ENCODE measurements around the gene PAX8. TPM values are rescaled to one million over a fixed set of nuclear protein-coding genes. Genes with fewer than 3 reads are reported as not detected.

Gene PAX8
- total RNA-seq, 4 donors from 2014 or later, result 2.3 to 7.7 (median 5.6) TPM

DNA sequence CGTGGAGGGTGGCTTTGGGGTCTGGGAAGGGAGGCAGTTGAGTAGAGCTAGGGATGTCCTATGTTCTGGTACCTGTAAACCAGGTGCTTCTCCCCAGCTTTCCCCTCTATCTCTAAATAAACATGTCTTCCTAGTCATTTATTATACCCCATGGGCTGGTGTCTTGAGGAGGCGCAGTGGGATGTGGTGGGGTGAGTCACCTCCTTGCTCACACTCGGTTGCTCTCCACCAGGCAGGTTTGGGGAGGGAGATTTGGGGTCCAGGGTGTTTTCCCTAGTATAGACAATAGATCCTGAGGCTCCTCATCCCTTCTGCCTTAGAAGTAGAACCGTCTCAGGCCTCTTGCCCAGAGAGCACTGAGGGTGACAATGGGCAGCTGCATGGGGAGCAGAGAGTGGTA lies 99.8 kb downstream of the PAX8 start:
- Histone ChIP-seq H3K27me3 (no peaks in the 10 kb centered on the region), H3K36me3 (peaks cover 4% of the 10 kb centered on the region), H3K9me3 (no peaks in the 10 kb centered on the region), H3K4me1 (peaks cover 5% of the 10 kb centered on the region), H3K4me3 (no peak overlapping the region), H3K27ac (no peak overlapping the region)
- DNase-seq (ENCODE audit: low spot score in 2 of 2), result peak in 1 of 2 donors; percentile 39
- WGBS, result 88% methylated on average over 4 of the region's 4 CpGs
- TF ChIP-seq, protein P1, sequence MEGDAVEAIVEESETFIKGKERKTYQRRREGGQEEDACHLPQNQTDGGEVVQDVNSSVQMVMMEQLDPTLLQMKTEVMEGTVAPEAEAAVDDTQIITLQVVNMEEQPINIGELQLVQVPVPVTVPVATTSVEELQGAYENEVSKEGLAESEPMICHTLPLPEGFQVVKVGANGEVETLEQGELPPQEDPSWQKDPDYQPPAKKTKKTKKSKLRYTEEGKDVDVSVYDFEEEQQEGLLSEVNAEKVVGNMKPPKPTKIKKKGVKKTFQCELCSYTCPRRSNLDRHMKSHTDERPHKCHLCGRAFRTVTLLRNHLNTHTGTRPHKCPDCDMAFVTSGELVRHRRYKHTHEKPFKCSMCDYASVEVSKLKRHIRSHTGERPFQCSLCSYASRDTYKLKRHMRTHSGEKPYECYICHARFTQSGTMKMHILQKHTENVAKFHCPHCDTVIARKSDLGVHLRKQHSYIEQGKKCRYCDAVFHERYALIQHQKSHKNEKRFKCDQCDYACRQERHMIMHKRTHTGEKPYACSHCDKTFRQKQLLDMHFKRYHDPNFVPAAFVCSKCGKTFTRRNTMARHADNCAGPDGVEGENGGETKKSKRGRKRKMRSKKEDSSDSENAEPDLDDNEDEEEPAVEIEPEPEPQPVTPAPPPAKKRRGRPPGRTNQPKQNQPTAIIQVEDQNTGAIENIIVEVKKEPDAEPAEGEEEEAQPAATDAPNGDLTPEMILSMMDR (IDR thresholded peaks at IDR 0.05), result no peak
- TF ChIP-seq POLR2AphosphoS5 (IDR thresholded peaks at IDR 0.05), result no peak
- TF ChIP-seq POLR2A (IDR thresholded peaks at IDR 0.05), result no peak
- TF ChIP-seq EP300 (IDR thresholded peaks at IDR 0.05), result no peak

DNA sequence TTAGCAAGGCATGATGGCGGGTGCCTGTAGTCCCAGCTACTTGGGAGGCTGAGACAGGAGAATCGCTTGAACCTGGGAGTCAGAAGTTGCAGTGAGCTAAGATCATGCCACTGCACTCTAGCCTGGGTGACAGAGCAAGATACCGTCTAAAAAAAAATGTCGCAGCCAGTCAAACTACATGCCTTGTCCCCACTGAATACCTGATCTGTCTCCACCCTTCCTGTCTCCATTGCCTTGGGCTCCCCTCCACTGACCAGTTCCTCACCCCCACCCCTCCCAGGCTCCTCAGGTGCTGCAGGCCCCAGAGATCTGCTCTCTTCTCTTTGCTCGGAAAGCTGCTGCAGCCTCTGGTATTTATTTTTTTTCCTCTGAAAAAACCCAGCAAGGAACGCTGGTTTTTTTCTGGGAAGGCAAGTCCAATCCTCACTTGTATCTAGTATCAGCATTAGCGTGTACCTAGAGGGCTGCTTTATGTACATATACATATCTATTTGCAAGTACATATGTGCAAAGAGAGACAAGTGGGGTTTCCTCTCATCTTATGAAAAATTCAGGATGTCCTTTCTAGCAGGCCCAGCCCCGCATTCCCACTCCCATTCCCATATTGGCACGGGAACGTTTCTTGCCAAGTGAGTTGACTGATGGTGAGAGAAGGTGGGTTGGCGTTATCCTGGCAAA lies 100.5 kb downstream of the PAX8 start:
- peak in 1 of 2 donors; percentile 48 for DNase-seq (ENCODE audit: low spot score in 2 of 2)
- WGBS, result 88% methylated on average over 11 of the region's 11 CpGs
- H3K36me3 ChIP-seq, result peaks cover 2% of the 10 kb centered on the region
- TF ChIP-seq POLR2A (IDR thresholded peaks at IDR 0.05) (no peak), POLR2AphosphoS5 (IDR thresholded peaks at IDR 0.05) (no peak), EP300 (IDR thresholded peaks at IDR 0.05) (no peak)
- TF ChIP-seq, protein P1 (IDR thresholded peaks at IDR 0.05), result no peak
- no peak overlapping the region for H3K27ac ChIP-seq
- no peaks in the 10 kb centered on the region for H3K27me3 ChIP-seq
- H3K4me3 ChIP-seq, result no peak overlapping the region
- no peaks in the 10 kb centered on the region for H3K9me3 ChIP-seq
- peaks cover 10% of the 10 kb centered on the region for H3K4me1 ChIP-seq

DNA sequence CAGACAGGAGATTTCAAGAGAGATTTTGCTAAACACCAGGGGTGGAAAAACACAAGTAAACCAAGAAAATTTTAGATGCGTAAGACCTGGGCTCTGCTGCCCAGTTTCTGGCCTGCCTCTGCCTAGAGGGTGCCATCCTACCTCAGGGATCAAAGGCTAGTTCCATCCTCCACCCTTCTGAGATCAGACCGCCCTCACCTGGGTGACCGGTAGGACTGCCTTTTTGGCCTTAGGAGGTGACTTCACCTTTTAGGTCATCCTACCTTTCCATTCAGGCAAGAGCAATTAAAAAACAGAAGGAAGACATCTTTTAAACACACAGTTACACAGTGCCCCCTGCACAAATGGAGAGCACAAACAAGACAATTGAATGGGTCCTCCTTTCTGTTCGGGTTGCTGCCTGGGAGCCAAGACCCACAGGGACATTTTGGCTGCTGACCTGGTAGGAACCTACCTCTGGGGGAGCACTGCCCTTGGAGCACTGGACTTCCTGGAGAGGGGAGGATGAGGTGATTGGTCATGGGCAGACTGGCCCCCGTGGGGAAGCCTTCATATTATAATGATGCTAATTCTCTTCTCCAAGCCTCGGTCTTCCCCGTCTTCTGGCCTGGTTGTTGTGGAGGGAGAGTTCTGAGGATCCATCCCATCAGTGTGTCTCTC lies 101.9 kb downstream of the PAX8 start:
- Histone ChIP-seq H3K27ac (no peak overlapping the region), H3K4me3 (no peak overlapping the region), H3K27me3 (no peaks in the 10 kb centered on the region), H3K4me1 (peaks cover 10% of the 10 kb centered on the region), H3K36me3 (no peaks in the 10 kb centered on the region), H3K9me3 (no peaks in the 10 kb centered on the region)
- TF ChIP-seq, protein P1 (IDR thresholded peaks at IDR 0.05), result no peak
- TF ChIP-seq EP300 (IDR thresholded peaks at IDR 0.05) (no peak), POLR2AphosphoS5 (IDR thresholded peaks at IDR 0.05) (no peak)
- no peak for DNase-seq (ENCODE audit: low spot score in 2 of 2)
- 98% methylated on average over 7 of the region's 7 CpGs for WGBS

DNA sequence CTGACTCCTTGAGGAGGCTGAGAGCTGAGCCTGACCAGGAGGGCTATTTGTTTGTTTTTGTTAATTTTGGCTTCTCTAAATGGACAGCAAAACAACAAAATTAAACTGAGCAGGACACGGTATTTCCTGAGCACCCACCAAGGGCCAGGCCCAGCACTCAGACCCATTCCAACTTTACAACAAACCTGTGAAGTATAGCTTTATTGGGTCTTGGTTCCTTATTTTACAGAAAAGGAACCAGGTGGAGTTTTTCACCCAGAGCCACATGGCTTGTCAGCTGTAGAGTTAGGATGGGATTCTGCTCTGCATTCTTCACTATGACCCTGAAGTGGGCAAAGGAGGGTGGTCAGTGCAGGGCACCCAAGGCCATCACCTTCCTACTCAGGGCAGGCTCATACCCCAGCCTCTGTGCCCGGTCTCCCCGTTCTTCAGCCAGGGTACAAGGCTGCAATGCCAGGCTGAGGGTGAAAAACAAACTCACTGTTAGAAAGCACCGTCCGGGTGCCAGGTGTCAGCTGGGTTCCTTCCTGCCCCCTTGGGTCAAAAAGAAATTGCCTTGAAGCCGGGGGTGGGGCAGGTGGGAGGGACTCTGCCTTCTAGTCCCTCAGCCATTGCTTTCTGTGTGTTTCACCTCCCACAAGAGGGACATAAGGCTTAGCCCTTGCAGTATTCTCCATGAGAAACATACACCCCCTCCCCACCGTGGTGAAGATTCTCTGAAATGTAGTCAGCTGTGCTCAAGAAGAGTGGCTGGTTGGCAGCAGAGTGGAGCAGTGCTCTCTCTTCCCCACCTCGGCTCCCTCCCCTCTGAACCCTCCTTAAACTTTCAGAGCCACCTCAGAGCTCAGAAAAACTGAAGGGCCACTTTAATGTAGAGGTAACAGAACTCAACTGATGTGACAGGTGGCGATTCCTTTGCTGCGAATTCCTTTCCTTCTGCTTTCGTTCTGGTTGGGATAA lies 102.7 kb downstream of the PAX8 start:
- Histone ChIP-seq H3K9me3 (no peaks in the 10 kb centered on the region), H3K4me1 (peaks cover 5% of the 10 kb centered on the region), H3K27me3 (no peaks in the 10 kb centered on the region), H3K4me3 (peak overlapping the region; percentile 33), H3K36me3 (no peaks in the 10 kb centered on the region), H3K27ac (no peak overlapping the region)
- 74% methylated on average over 11 of the region's 11 CpGs for WGBS
- peak in 1 of 2 donors; percentile 68 for DNase-seq (ENCODE audit: low spot score in 2 of 2)
- TF ChIP-seq EP300 (IDR thresholded peaks at IDR 0.05) (no peak), POLR2AphosphoS5 (IDR thresholded peaks at IDR 0.05) (no peak), POLR2A (IDR thresholded peaks at IDR 0.05) (no peak)
- TF ChIP-seq, protein P1 (IDR thresholded peaks at IDR 0.05), result no peak

All from suprapubic skin (tissue), 4 donors.